ENCODE results near the gene TMEM247.

DNA sequence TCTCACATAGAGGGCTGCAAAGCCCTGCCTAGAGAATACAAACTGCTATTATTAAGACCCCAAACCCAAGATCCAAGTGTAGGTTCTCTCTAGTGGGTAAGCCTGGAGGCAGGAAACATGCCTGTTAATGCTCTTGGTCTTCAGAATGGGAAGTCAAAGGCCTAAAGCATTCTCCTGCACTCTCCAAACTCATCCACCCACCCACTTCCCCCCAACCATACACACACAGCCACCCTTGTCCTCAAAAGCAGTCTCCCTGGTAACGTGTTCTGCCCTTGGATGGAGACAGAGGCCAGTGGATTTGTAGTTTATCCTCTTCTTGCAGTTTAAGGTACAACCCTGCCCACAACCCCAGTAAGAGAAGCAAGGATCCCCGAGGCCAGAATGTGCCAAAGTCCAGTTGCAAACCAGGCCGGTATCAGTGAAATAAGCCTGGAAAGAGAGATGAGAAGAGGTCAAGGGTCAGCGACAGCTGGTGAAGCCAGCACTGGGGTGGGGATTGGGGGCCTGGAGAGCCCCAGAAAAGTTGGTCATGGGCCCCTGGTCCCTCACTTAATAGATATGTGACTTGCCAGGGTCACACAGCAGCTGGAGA is 23.0 kb downstream of the TMEM247 start:
- TF ChIP-seq, protein P1, sequence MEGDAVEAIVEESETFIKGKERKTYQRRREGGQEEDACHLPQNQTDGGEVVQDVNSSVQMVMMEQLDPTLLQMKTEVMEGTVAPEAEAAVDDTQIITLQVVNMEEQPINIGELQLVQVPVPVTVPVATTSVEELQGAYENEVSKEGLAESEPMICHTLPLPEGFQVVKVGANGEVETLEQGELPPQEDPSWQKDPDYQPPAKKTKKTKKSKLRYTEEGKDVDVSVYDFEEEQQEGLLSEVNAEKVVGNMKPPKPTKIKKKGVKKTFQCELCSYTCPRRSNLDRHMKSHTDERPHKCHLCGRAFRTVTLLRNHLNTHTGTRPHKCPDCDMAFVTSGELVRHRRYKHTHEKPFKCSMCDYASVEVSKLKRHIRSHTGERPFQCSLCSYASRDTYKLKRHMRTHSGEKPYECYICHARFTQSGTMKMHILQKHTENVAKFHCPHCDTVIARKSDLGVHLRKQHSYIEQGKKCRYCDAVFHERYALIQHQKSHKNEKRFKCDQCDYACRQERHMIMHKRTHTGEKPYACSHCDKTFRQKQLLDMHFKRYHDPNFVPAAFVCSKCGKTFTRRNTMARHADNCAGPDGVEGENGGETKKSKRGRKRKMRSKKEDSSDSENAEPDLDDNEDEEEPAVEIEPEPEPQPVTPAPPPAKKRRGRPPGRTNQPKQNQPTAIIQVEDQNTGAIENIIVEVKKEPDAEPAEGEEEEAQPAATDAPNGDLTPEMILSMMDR (IDR thresholded peaks at IDR 0.05), result no peak
- TF ChIP-seq POLR2A (IDR thresholded peaks at IDR 0.05), result no peak
